NCI-H1105 treated with DMSO at 0.1 percent for 48 hours (cell line): ENCODE data around the gene SIGLEC1.

Experiments used
- DNase-seq: peaks from one replicate; lab custom pipeline; 2025; lab: John Stamatoyannopoulos, UW

The SIGLEC1 gene

GRCh38 chr20:3744806-3745685 lies 32.6 kb upstream of the SIGLEC1 start:
- peak; percentile 79 for DNase-seq

GRCh38 chr20:3744037-3744436 lies 31.6 kb upstream of the SIGLEC1 start:
- no peak for DNase-seq

- DNase-seq = no peak
Measured at GRCh38 chr20:3743251-3743650, 30.9 kb upstream of the SIGLEC1 start.

GRCh38 chr20:3741836-3742458 lies 29.5 kb upstream of the SIGLEC1 start:
- no peak for DNase-seq

- DNase-seq = no peak
Measured at GRCh38 chr20:3740615-3741301, 28.4 kb upstream of the SIGLEC1 start.

GRCh38 chr20:3739926-3740451 lies 27.6 kb upstream of the SIGLEC1 start:
- DNase-seq = no peak

GRCh38 chr20:3739054-3739925 lies 26.9 kb upstream of the SIGLEC1 start:
- no peak for DNase-seq

- no peak for DNase-seq
Measured at GRCh38 chr20:3738111-3739053, 26.0 kb upstream of the SIGLEC1 start.

GRCh38 chr20:3735768-3736167 lies 23.4 kb upstream of the SIGLEC1 start:
- no peak for DNase-seq

GRCh38 chr20:3734111-3734843 lies 21.9 kb upstream of the SIGLEC1 start:
- peak; percentile 20 for DNase-seq

- no peak for DNase-seq
Measured at GRCh38 chr20:3733119-3733995, 21.0 kb upstream of the SIGLEC1 start.

GRCh38 chr20:3732327-3733118 lies 20.1 kb upstream of the SIGLEC1 start, which contains the start of gene HSPA12B:
TSS of gene HSPA12B (plus strand) at chr20:3732685. CDS start at chr20:3738675, 5,990 bp downstream.
- DNase-seq = no peak

GRCh38 chr20:3731944-3732326 lies 19.5 kb upstream of the SIGLEC1 start:
- DNase-seq = no peak

GRCh38 chr20:3730803-3731672 lies 18.6 kb upstream of the SIGLEC1 start:
- no peak for DNase-seq

- no peak for DNase-seq
Measured at GRCh38 chr20:3729811-3730540, 17.6 kb upstream of the SIGLEC1 start.

- DNase-seq = no peak
Measured at GRCh38 chr20:3729378-3729777, 17.0 kb upstream of the SIGLEC1 start.
